ENCODE data around the gene KRT15. TPM values are rescaled to one million over a fixed set of nuclear protein-coding genes. Genes with fewer than 3 reads are reported as not detected.
A peak's percentile ranks its signal among the peaks of the same experiment; 100 is the strongest.

Gene KRT15
- total and polyA plus RNA-seq, 9 of the 15 experiments (the other 6 are each of a cell fraction or from before 2014, with no cell fraction given), result 0.28 to 4.4 (median 0.56) TPM

DNA sequence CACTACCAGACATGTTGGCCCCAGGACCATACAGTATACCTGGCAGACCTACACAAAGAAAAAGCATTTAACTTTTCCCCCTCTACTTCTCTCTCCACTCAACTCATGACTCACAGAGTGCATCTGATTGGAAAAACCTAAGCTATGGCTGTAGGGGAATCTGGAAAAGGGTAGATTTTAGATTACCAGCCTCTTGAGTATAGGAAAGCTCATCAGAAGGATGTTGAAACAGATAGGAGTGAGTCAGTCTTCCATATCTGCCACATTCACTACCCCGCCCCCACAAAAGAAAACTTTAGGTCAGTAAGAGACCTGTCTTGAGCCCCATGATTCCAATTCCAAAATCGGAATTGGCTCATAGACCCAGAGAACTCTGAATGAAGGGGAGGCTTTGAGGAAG, 40.9 kb upstream of the KRT15 start (continued):
- TF ChIP-seq, protein P1, sequence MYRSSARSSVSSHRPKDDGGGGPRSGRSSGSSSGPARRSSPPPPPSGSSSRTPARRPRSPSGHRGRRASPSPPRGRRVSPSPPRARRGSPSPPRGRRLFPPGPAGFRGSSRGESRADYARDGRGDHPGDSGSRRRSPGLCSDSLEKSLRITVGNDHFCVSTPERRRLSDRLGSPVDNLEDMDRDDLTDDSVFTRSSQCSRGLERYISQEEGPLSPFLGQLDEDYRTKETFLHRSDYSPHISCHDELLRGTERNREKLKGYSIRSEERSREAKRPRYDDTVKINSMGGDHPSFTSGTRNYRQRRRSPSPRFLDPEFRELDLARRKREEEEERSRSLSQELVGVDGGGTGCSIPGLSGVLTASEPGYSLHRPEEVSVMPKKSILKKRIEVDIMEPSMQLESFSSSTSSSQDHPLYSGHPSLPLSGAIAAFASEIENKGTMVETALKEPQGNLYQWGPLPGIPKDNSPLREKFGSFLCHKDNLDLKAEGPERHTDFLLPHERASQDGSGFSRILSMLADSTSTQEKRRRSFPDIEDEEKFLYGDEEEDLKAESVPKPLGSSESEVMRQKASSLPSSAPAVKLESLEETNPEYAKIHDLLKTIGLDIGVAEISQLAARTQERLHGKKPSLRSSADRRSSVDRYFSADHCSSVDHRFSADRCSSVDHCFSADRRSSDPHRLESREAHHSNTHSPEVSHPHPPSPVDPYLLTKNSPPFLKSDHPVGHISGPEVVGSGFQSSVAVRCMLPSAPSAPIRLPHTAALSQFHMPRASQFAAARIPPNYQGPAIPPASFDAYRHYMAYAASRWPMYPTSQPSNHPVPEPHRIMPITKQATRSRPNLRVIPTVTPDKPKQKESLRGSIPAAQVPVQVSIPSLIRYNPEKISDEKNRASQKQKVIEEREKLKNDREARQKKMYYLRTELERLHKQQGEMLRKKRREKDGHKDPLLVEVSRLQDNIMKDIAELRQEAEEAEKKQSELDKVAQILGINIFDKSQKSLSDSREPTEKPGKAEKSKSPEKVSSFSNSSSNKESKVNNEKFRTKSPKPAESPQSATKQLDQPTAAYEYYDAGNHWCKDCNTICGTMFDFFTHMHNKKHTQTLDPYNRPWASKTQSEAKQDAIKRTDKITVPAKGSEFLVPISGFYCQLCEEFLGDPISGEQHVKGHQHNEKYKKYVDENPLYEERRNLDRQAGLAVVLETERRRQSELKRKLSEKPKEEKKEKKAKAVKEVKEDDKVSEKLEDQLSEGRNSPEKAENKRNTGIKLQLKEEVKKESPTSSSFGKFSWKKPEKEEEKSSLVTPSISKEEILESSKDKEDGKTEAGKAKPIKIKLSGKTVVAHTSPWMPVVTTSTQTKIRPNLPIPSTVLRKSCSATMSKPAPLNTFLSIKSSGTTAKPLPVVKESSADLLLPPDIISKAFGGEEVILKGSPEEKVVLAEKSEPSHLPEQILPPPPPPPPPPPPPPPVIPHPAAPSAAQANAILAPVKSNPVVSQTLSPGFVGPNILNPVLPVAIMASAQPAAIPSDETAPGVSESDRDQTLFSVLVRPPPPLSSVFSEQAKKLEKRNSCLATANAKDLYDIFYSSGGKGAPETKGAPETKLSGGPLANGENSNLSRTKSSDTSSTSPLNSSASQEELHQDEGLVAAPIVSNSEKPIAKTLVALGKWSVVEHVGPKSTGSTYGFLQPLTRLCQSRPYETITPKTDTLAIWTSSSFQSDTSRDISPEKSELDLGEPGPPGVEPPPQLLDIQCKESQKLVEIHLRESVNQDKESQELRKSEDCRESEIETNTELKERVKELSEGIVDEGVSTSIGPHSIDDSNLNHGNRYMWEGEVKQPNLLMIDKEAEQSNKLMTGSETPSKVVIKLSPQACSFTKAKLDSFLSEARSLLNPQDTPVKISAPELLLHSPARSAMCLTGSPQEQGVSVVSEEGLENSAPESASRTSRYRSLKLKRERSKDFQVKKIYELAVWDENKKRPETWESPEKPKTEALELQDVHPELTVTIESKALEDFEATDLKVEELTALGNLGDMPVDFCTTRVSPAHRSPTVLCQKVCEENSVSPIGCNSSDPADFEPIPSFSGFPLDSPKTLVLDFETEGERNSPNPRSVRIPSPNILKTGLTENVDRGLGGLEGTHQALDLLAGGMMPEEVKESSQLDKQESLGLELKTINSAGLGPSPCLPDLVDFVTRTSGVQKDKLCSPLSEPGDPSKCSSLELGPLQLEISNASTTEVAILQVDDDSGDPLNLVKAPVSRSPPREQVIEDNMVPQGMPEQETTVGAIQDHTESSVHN (IDR thresholded peaks at IDR 0.05; ENCODE audit: borderline replicate concordance in 1 of 2, low read depth in 1 of 2), result no peak
- TF ChIP-seq EP300 (IDR thresholded peaks at IDR 0.05; ENCODE audit: low read length) (peak; percentile 24; the same call in 1 of the 2 replicates), RCOR1 (IDR thresholded peaks at IDR 0.05; ENCODE audit: borderline replicate concordance in 1 of 2, low read depth in 2 of 2, low read length in 2 of 2) (peak in 1 of 2 experiments; percentile 76; a peak in 1 of 4 replicates), FOS (IDR thresholded peaks at IDR 0.05; ENCODE audit: extremely low read depth, insufficient read length) (peak; percentile 7), CEBPG (CRISPR knock-in tag; IDR thresholded peaks at IDR 0.05) (no peak), CEBPG (tag; conservative IDR thresholded peaks at IDR 0.05 in 1 of 2, IDR thresholded peaks at IDR 0.05 in 1 of 2) (0 out of 4 replicates have a peak, but pooled peaks of 1 of the 2 experiments have one; percentile 12), HDAC1 (IDR thresholded peaks at IDR 0.05) (peak in 1 of 2 experiments; percentile 33; a peak in 1 of 4 replicates), EGR1 (conservative IDR thresholded peaks at IDR 0.05) (peak; percentile 78), HLTF (IDR thresholded peaks at IDR 0.05) (no peak), ARID1B (IDR thresholded peaks at IDR 0.05) (peak; percentile 75), KDM1A (IDR thresholded peaks at IDR 0.05) (peak; percentile 84 to 92; a peak in 3 of 4 replicates)
- TF ChIP-seq, protein P2, sequence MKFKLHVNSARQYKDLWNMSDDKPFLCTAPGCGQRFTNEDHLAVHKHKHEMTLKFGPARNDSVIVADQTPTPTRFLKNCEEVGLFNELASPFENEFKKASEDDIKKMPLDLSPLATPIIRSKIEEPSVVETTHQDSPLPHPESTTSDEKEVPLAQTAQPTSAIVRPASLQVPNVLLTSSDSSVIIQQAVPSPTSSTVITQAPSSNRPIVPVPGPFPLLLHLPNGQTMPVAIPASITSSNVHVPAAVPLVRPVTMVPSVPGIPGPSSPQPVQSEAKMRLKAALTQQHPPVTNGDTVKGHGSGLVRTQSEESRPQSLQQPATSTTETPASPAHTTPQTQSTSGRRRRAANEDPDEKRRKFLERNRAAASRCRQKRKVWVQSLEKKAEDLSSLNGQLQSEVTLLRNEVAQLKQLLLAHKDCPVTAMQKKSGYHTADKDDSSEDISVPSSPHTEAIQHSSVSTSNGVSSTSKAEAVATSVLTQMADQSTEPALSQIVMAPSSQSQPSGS (CRISPR knock-in tag; IDR thresholded peaks at IDR 0.05), result no peak
- TF ChIP-seq, protein P3, sequence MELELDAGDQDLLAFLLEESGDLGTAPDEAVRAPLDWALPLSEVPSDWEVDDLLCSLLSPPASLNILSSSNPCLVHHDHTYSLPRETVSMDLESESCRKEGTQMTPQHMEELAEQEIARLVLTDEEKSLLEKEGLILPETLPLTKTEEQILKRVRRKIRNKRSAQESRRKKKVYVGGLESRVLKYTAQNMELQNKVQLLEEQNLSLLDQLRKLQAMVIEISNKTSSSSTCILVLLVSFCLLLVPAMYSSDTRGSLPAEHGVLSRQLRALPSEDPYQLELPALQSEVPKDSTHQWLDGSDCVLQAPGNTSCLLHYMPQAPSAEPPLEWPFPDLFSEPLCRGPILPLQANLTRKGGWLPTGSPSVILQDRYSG (tag; conservative IDR thresholded peaks at IDR 0.05; ENCODE audit: low read depth), result no peak
